GM23338 (cell line): ENCODE results near the gene NECTIN2. TPM values are rescaled to one million over a fixed set of nuclear protein-coding genes. Genes with fewer than 3 reads are reported as not detected.

Source experiments
- ATAC-seq: fragments of 200-7000 bp; cut with Tn5 transposase; 3 replicates; pipeline ENCODE4 v1.9.1; 2020
- DNase-seq: peaks from one replicate; pipeline ENCODE4 v3.0.0-alpha.2; 2015; ENCODE audit warnings: low spot score
- H2AFZ ChIP-seq: fragments of 200-600 bp; sonication (generic); 2 replicates; pipeline ENCODE4 v1.8.0; 2016; ENCODE audit warnings: antibody characterized with exemption, mild to moderate bottlenecking, moderate library complexity
- H3F3A ChIP-seq: fragments of 200-600 bp; sonication (generic); replicated peaks from 2 replicates; pipeline ENCODE4 v1.8.0; 2017; ENCODE audit warnings: antibody characterized with exemption, mixed run types, low read depth
- H3K27ac ChIP-seq: fragments of 200-600 bp; sonication (generic); 2 replicates; pipeline ENCODE4 v1.6.1; 2016; ENCODE audit warnings: low read depth
- H3K27me3 ChIP-seq: fragments of 200-600 bp; sonication (generic); 2 replicates; pipeline ENCODE4 v1.8.0; 2016; ENCODE audit warnings: mild to moderate bottlenecking, mixed run types, moderate library complexity; ENCODE audit not compliant: insufficient read depth
- H3K36me3 ChIP-seq: fragments of 200-600 bp; sonication (generic); 2 replicates; pipeline ENCODE4 v1.8.0; 2016; ENCODE audit warnings: mild to moderate bottlenecking; ENCODE audit not compliant: insufficient read depth
- H3K4me1 ChIP-seq: fragments of 200-600 bp; sonication (generic); 2 replicates; pipeline ENCODE4 v1.8.0; 2016; ENCODE audit warnings: mild to moderate bottlenecking, moderate library complexity; ENCODE audit not compliant: insufficient read depth
- H3K4me2 ChIP-seq: fragments of 200-600 bp; sonication (generic); 2 replicates; pipeline ENCODE4 v1.7.1; 2017; ENCODE audit warnings: mixed run types
- H3K4me3 ChIP-seq: fragments of 200-600 bp; sonication (generic); 2 replicates; pipeline ENCODE4 v1.6.1; 2016; ENCODE audit warnings: mixed run types
- H3K79me2 ChIP-seq: fragments of 200-600 bp; sonication (generic); replicated peaks from 2 replicates; pipeline ENCODE4 v1.8.0; 2017; ENCODE audit warnings: mild to moderate bottlenecking; ENCODE audit not compliant: insufficient read depth
- H3K9me2 ChIP-seq: fragments of 200-600 bp; sonication (generic); 2 replicates; pipeline ENCODE4 v1.8.0; 2017; ENCODE audit not compliant: insufficient read depth
- H4K20me1 ChIP-seq: fragments of 200-600 bp; sonication (generic); replicated peaks from 2 replicates; pipeline ENCODE4 v1.8.0; 2017; ENCODE audit warnings: mild to moderate bottlenecking; ENCODE audit not compliant: insufficient read depth
- H3K27ac Mint-ChIP-seq: 2 replicates; pipeline ENCODE4 v1.8.0; 2020; ENCODE audit warnings: inconsistent platforms, mild to moderate bottlenecking, moderate library complexity, mixed read lengths
- H3K27me3 Mint-ChIP-seq: 3 replicates; pipeline ENCODE4 v1.8.0; 2022; ENCODE audit warnings: low read depth, mild to moderate bottlenecking, moderate library complexity, mixed read lengths, inconsistent platforms; ENCODE audit not compliant: insufficient read depth, poor library complexity
- H3K36me3 Mint-ChIP-seq: 3 replicates; pipeline ENCODE4 v1.8.0; 2021; ENCODE audit warnings: low read depth, mild to moderate bottlenecking, inconsistent platforms, moderate library complexity, mixed read lengths
- H3K4me1 Mint-ChIP-seq: 3 replicates; pipeline ENCODE4 v1.8.0; 2020; ENCODE audit warnings: mild to moderate bottlenecking, inconsistent platforms, mixed read lengths
- H3K4me3 Mint-ChIP-seq: 3 replicates; pipeline ENCODE4 v1.8.0; 2021; ENCODE audit warnings: moderate library complexity, mild to moderate bottlenecking, inconsistent platforms, mixed read lengths
- H3K9me3 Mint-ChIP-seq: 3 replicates; pipeline ENCODE4 v1.8.0; 2020; ENCODE audit warnings: moderate library complexity, mild to moderate bottlenecking, inconsistent platforms, mixed read lengths
- CREB1 ChIP-seq: fragments of 250-450 bp; sonication (Bioruptor Pico); IDR thresholded peaks from 2 replicates; pipeline ENCODE4 v1.5.0; 2020; ENCODE audit warnings: low read depth, mild to moderate bottlenecking, moderate library complexity
- CTCF ChIP-seq, 2 experiments: fragments of 200-600 bp in 1 of 2; sonication (generic) in 1 of 2; conservative IDR thresholded peaks; 2 replicates each; pipeline versions ENCODE4 v1.5.1 to v1.6.1; 2016 to 2017; ENCODE audit warnings: antibody characterized with exemption in 2 of 2, low read depth in 2 of 2, mild to moderate bottlenecking in 2 of 2, moderate library complexity in 1 of 2
- ETS1 ChIP-seq: IDR thresholded peaks from 2 replicates; pipeline ENCODE4 v1.6.1; 2016; ENCODE audit warnings: antibody characterized with exemption
- EZH2 ChIP-seq: fragments of 200-600 bp; sonication (generic); IDR thresholded peaks from one replicate; pipeline ENCODE4 v1.8.0; 2017; ENCODE audit warnings: antibody characterized with exemption, mild to moderate bottlenecking, low read depth; ENCODE audit not compliant: unreplicated experiment
- EZH2phosphoT487 ChIP-seq: fragments of 200-600 bp; sonication (generic); IDR thresholded peaks from one replicate; pipeline ENCODE4 v1.8.1; 2018; ENCODE audit warnings: antibody characterized with exemption; ENCODE audit not compliant: unreplicated experiment
- JUNB ChIP-seq: IDR thresholded peaks from one replicate; pipeline ENCODE4 v1.6.1; 2016; ENCODE audit warnings: antibody characterized with exemption; ENCODE audit not compliant: unreplicated experiment
- NANOG ChIP-seq: IDR thresholded peaks from 2 replicates; pipeline ENCODE4 v1.6.1; 2016; ENCODE audit warnings: antibody characterized with exemption, borderline replicate concordance
- POLR2AphosphoS5 ChIP-seq: IDR thresholded peaks from 2 replicates; pipeline ENCODE4 v1.6.1; 2016; ENCODE audit warnings: antibody characterized with exemption, low read depth
- REST ChIP-seq: IDR thresholded peaks from one replicate; pipeline ENCODE4 v1.6.1; 2018; ENCODE audit warnings: antibody characterized with exemption; ENCODE audit not compliant: unreplicated experiment
- ZNF114 ChIP-seq: fragments of 250-450 bp; sonication (Bioruptor Pico); IDR thresholded peaks from 2 replicates; pipeline ENCODE4 v1.5.0; 2020; ENCODE audit warnings: mild to moderate bottlenecking, moderate library complexity
- ZNF331 ChIP-seq: fragments of 250-450 bp; sonication (Bioruptor Pico); IDR thresholded peaks from 2 replicates; pipeline ENCODE4 v1.5.0; 2020; ENCODE audit warnings: low read depth, mild to moderate bottlenecking, moderate library complexity
- polyA plus RNA-seq: library from polyadenylated mRNA; unstranded; fragments of >200 nt; fragmentation: Nextera tagmentation; extraction: Ambion mirVana; gene quantifications from 2 replicates; pipeline ENCODE4 v1.2.1, GENCODE V29; 2016
- total RNA-seq: library from RNA; depleted of rRNA; stranded (reverse); fragments of >200 nt; shearing (Covaris generic); gene quantifications from 2 replicates; pipeline ENCODE4 v1.2.3, GENCODE V29; 2014

Gene NECTIN2
- total and polyA plus RNA-seq, 2 experiments from 2014 or later = 109 to 230 TPM

GRCh38 chr19:44818466-44819031 lies 27.5 kb upstream of the NECTIN2 start (continued):
- TF ChIP-seq CTCF (conservative IDR thresholded peaks at IDR 0.05; ENCODE audit: low read depth in 2 of 2) (no peak), JUNB (no peak), ETS1 (no peak), REST (no peak), EZH2phosphoT487 (no peak)

- Mint-ChIP-seq H3K9me3 (no peaks in the 10 kb centered on the region; the same call in 2 of the 3 replicates), H3K36me3 (peaks cover 37% of the 10 kb centered on the region), H3K27ac (no peak overlapping the region), H3K4me1 (no peaks in the 10 kb centered on the region; the same call in 2 of the 3 replicates), H3K4me3 (no peak overlapping the region), H3K27me3 (peaks cover 31% of the 10 kb centered on the region)
- no peaks in the 10 kb centered on the region for H3F3A ChIP-seq
- no peak overlapping the region for H3K27ac ChIP-seq
- no peak for ATAC-seq
- H3K27me3 ChIP-seq = peaks cover 28% of the 10 kb centered on the region
- peaks cover 11% of the 10 kb centered on the region for H4K20me1 ChIP-seq
- no peak overlapping the region for H3K4me3 ChIP-seq
- H3K9me2 ChIP-seq = no peaks in the 10 kb centered on the region
- H2AFZ ChIP-seq = no peak overlapping the region
- H3K4me1 ChIP-seq = no peaks in the 10 kb centered on the region; the same call in 1 of the 2 replicates
- no peak for DNase-seq
- H3K4me2 ChIP-seq = no peak overlapping the region
- no peaks in the 10 kb centered on the region for H3K79me2 ChIP-seq
- no peaks in the 10 kb centered on the region for H3K36me3 ChIP-seq
- no peak for TF ChIP-seq ZNF114 (CRISPR knock-in tag)
- TF ChIP-seq ZNF331 (CRISPR knock-in tag) = no peak
- TF ChIP-seq JUNB = no peak
- no peak for TF ChIP-seq NANOG
- TF ChIP-seq CREB1 (CRISPR knock-in tag) = no peak
- no peak for TF ChIP-seq POLR2AphosphoS5
- TF ChIP-seq CTCF (conservative IDR thresholded peaks at IDR 0.05; ENCODE audit: low read depth in 2 of 2) = no peak
- TF ChIP-seq EZH2phosphoT487 = no peak
- TF ChIP-seq EZH2 = no peak
- TF ChIP-seq ETS1 = no peak
- TF ChIP-seq REST = no peak
Observed at GRCh38 chr19:44819246-44819832, 26.8 kb upstream of the NECTIN2 start.
